ENCODE results near the gene SSB. TPM values are rescaled to one million over a fixed set of nuclear protein-coding genes. Genes with fewer than 3 reads are reported as not detected.

Gene SSB
- polyA plus RNA-seq, 1 donor from 2014 or later, result 214 TPM

- TF ChIP-seq MXI1 (conservative IDR thresholded peaks at IDR 0.05; ENCODE audit: poor library complexity, severe bottlenecking) (no peak), POLR2AphosphoS5 (IDR thresholded peaks at IDR 0.05) (no peak), EP300 (conservative IDR thresholded peaks at IDR 0.05; ENCODE audit: poor library complexity, severe bottlenecking) (no peak), EZH2 (IDR thresholded peaks at IDR 0.05; ENCODE audit: borderline replicate concordance, insufficient read depth, low read length, poor library complexity, severe bottlenecking) (no peak), TAF1 (IDR thresholded peaks at IDR 0.05; ENCODE audit: low read depth) (no peak), SMC3 (conservative IDR thresholded peaks at IDR 0.05; ENCODE audit: poor library complexity) (no peak), RAD21 (conservative IDR thresholded peaks at IDR 0.05) (no peak)
- TF ChIP-seq, protein P1, sequence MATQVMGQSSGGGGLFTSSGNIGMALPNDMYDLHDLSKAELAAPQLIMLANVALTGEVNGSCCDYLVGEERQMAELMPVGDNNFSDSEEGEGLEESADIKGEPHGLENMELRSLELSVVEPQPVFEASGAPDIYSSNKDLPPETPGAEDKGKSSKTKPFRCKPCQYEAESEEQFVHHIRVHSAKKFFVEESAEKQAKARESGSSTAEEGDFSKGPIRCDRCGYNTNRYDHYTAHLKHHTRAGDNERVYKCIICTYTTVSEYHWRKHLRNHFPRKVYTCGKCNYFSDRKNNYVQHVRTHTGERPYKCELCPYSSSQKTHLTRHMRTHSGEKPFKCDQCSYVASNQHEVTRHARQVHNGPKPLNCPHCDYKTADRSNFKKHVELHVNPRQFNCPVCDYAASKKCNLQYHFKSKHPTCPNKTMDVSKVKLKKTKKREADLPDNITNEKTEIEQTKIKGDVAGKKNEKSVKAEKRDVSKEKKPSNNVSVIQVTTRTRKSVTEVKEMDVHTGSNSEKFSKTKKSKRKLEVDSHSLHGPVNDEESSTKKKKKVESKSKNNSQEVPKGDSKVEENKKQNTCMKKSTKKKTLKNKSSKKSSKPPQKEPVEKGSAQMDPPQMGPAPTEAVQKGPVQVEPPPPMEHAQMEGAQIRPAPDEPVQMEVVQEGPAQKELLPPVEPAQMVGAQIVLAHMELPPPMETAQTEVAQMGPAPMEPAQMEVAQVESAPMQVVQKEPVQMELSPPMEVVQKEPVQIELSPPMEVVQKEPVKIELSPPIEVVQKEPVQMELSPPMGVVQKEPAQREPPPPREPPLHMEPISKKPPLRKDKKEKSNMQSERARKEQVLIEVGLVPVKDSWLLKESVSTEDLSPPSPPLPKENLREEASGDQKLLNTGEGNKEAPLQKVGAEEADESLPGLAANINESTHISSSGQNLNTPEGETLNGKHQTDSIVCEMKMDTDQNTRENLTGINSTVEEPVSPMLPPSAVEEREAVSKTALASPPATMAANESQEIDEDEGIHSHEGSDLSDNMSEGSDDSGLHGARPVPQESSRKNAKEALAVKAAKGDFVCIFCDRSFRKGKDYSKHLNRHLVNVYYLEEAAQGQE (IDR thresholded peaks at IDR 0.05; ENCODE audit: borderline replicate concordance), result no peak
- TF ChIP-seq, protein P2, sequence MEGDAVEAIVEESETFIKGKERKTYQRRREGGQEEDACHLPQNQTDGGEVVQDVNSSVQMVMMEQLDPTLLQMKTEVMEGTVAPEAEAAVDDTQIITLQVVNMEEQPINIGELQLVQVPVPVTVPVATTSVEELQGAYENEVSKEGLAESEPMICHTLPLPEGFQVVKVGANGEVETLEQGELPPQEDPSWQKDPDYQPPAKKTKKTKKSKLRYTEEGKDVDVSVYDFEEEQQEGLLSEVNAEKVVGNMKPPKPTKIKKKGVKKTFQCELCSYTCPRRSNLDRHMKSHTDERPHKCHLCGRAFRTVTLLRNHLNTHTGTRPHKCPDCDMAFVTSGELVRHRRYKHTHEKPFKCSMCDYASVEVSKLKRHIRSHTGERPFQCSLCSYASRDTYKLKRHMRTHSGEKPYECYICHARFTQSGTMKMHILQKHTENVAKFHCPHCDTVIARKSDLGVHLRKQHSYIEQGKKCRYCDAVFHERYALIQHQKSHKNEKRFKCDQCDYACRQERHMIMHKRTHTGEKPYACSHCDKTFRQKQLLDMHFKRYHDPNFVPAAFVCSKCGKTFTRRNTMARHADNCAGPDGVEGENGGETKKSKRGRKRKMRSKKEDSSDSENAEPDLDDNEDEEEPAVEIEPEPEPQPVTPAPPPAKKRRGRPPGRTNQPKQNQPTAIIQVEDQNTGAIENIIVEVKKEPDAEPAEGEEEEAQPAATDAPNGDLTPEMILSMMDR (IDR thresholded peaks at IDR 0.05; ENCODE audit: poor library complexity, severe bottlenecking), result no peak
- no peaks in the 10 kb centered on the region for H3F3A ChIP-seq (ENCODE audit: insufficient read depth, low read length, poor library complexity, severe bottlenecking)
- H2AFZ ChIP-seq (ENCODE audit: low read depth, low read length), result no peak overlapping the region
- H3K36me3 ChIP-seq (ENCODE audit: insufficient read depth, low read length), result peaks cover 2% of the 10 kb centered on the region
- no peak overlapping the region for H3K27ac ChIP-seq (ENCODE audit: low read length)
- H3K27me3 ChIP-seq (ENCODE audit: insufficient read depth, low read depth, low read length), result no peaks in the 10 kb centered on the region
- H3K4me2 ChIP-seq (ENCODE audit: low read length), result no peak overlapping the region
- H3K79me2 ChIP-seq (replicated peaks; ENCODE audit: insufficient read depth, low read length), result no peaks in the 10 kb centered on the region
- no peaks in the 10 kb centered on the region for H3K9me3 ChIP-seq (ENCODE audit: low read length)
- H3K9me2 ChIP-seq (ENCODE audit: insufficient read depth, low read length), result no peaks in the 10 kb centered on the region
- H3K9ac ChIP-seq (ENCODE audit: low read length), result no peak overlapping the region
- H4K20me1 ChIP-seq (ENCODE audit: insufficient read depth), result no peaks in the 10 kb centered on the region
- H3K4me3 ChIP-seq (ENCODE audit: low read length), result no peak overlapping the region
Measured at GRCh38 chr2:169772651-169773050, 26.0 kb upstream of the SSB start.

DNA sequence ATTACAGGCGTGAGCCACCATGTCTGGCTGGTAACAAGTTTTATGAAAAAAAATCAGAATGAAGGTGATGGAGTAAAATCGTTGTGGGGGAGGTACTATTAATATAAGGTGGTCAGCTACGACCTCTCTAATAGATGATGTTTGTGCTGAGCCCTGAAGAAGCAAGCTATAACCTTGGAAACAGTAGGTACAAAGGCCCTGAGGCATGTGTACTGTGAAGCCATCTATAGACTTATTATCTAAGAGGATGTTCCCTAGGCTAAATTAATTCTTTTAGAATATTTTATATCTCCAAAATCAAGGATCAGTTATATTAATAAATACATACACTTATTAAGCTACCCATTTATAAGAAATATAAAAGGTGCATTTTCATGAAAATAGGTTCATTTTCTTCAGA, 23.3 kb upstream of the SSB start:
- no peak overlapping the region for H2AFZ ChIP-seq (ENCODE audit: low read depth, low read length)
- no peaks in the 10 kb centered on the region for H3K36me3 ChIP-seq (ENCODE audit: insufficient read depth, low read length)
- H3K4me3 ChIP-seq (ENCODE audit: low read length), result no peak overlapping the region
- H4K20me1 ChIP-seq (ENCODE audit: insufficient read depth), result no peaks in the 10 kb centered on the region
- no peak overlapping the region for H3K27ac ChIP-seq (ENCODE audit: low read length)
- TF ChIP-seq POLR2AphosphoS5 (IDR thresholded peaks at IDR 0.05) (no peak), EZH2 (IDR thresholded peaks at IDR 0.05; ENCODE audit: borderline replicate concordance, insufficient read depth, low read length, poor library complexity, severe bottlenecking) (no peak), MXI1 (conservative IDR thresholded peaks at IDR 0.05; ENCODE audit: poor library complexity, severe bottlenecking) (no peak), SMC3 (conservative IDR thresholded peaks at IDR 0.05; ENCODE audit: poor library complexity) (no peak), RAD21 (conservative IDR thresholded peaks at IDR 0.05) (no peak), EP300 (conservative IDR thresholded peaks at IDR 0.05; ENCODE audit: poor library complexity, severe bottlenecking) (no peak), TAF1 (IDR thresholded peaks at IDR 0.05; ENCODE audit: low read depth) (no peak)
- TF ChIP-seq, protein P1 (IDR thresholded peaks at IDR 0.05; ENCODE audit: borderline replicate concordance), result no peak
- TF ChIP-seq, protein P2 (IDR thresholded peaks at IDR 0.05; ENCODE audit: poor library complexity, severe bottlenecking), result no peak
- no peaks in the 10 kb centered on the region for H3F3A ChIP-seq (ENCODE audit: insufficient read depth, low read length, poor library complexity, severe bottlenecking)
- H3K9ac ChIP-seq (ENCODE audit: low read length), result no peak overlapping the region
- H3K27me3 ChIP-seq (ENCODE audit: insufficient read depth, low read depth, low read length), result no peaks in the 10 kb centered on the region
- H3K9me2 ChIP-seq (ENCODE audit: insufficient read depth, low read length), result no peaks in the 10 kb centered on the region
- H3K9me3 ChIP-seq (ENCODE audit: low read length), result no peaks in the 10 kb centered on the region
- H3K4me2 ChIP-seq (ENCODE audit: low read length), result no peak overlapping the region
- H3K79me2 ChIP-seq (replicated peaks; ENCODE audit: insufficient read depth, low read length), result no peaks in the 10 kb centered on the region

Measured in neural cell (in vitro differentiated cells).